Fibroblast of skin of right biceps (primary cell): Measurements from ENCODE around the gene RPS4Y1.
A peak's percentile ranks its signal among the peaks of the same experiment; 100 is the strongest.

Source experiments
- DNase-seq: peaks from one replicate; pipeline ENCODE4 v3.0.0-alpha.2; 2013

Gene RPS4Y1

GRCh38 chrY:2885880-2886279, 44.5 kb downstream of the RPS4Y1 start:
- DNase-seq = no peak

DNA sequence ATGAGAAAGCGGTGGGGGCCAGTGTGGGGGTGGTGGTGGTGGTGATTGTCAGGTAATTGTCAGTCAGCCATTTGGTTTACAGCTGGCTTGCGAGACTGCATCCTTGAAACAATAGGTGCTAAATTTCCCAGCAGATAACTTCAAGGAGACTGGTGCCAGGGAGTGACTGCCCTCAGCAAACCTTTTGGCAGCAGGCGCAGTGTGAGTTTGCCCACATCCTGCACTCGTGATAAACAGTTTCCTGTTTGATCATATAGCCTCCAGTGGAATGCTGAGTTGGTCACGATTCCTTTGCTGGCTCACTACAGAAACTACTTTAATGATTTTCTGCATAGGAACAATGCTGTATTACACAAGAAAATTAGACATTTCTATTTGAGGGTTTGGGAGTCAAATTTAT, 46.0 kb downstream of the RPS4Y1 start:
- DNase-seq = peak; percentile 82

GRCh38 chrY:2887955-2888354, 46.6 kb downstream of the RPS4Y1 start:
- peak; percentile 64 for DNase-seq

DNA sequence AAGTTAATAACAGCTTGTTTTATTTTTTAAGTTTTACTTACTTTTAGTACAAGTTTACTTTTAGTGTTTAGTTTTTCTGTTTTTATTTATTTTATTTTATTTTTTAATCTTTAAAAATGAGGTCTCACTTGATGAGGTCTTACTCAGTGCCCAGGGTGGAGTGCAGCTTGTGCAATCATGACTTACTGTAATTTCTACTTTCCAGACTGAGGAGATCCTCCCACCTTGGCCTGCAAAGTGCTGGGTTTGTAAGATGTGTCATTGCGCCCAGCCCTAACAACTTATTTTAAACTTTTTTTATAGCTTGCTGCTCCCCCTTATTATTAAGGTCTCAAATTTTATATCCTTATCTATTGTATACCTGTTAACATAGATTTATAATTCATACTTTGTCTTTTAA, 52.1 kb downstream of the RPS4Y1 start:
- no peak for DNase-seq

DNA sequence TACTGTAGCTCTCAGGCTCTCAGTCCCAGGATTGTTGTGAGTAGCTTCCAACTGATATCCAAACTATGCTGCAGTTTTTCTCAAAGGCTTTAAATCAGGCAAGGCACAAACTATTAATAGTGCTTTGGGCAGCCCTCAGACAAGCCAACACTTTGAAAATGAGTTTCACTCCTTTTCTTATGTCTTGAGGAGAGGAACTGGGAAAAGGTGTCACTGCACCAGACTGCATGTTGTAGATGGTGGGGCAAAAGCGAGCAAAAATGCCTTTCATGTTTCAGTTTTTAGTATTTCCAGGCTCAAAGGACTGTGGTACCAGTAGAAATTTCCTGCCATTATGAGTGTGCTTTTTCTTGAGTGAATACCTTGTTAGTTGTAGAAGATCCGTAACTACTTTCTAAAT, 54.6 kb downstream of the RPS4Y1 start:
- no peak for DNase-seq

DNA sequence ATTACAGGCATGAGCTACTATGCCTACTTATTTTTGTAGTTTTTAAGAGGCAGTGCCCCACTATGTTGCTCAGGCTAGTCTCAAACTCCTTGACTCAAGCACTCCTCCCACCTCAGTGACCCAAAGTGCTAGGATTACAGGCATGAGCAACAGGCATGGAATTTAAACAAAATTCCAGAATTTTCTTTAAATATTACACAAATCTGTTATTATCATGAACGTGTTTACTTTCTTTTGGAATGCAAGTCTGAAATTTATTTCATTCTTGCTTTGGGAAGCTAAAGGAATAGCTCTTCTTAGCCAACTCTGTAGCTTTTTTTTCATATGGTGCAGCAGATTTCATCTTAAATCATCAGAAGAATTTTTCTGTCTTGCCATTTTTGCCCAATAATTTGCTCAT, 66.0 kb downstream of the RPS4Y1 start:
- peak; percentile 56 for DNase-seq

DNA sequence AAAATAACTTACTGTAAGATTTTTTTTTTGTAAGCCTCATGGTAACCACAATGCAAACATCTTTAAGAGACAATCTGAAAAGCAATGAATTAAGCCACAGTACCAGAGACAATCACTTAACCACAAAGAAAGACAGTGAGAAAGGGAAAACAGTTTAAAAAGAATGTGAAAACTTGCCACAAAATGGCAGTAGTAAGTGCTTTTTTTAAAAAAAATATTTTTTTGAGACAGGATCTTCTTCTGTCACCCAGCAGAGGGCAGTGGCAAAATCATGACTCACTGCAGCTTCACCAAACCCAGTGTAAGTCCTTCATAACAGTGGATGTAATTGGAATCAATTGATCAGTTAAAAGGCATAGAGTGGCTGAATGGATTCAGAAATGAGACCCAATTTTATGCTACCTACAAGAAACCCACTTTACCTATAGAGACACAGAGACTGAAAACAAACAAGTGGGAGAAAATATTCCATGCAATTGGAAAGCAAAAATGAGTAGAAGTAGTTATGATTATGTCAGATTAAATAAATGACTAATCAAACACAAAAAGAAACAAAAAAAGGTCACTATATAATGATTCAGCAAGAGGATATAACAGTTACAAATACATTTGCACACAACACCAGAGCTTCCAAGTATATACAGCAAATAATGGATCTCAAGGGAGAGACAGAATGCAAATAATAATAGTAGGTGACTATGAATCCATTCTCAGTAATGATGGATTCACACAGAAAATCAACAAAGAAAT, 71.8 kb downstream of the RPS4Y1 start:
- peak; percentile 51 for DNase-seq
